Stimulated activated CD8-positive, alpha-beta memory T cell treated with anti-CD3 and anti-CD28 coated beads, Interleukin-7, amount 100 ng/mL, for 24 hours (primary cell): ENCODE results near the gene SLC29A2.
"Not testable (repeated sequence)": the region's sequence is repeated elsewhere in the genome, so short reads cannot be mapped to it uniquely, and the experiment has no call there.

Experiments used
- DNase-seq: peaks from one replicate; pipeline ENCODE4 v3.0.0-alpha.2; 2020; ENCODE audit warnings: low read depth

SLC29A2 gene

DNA sequence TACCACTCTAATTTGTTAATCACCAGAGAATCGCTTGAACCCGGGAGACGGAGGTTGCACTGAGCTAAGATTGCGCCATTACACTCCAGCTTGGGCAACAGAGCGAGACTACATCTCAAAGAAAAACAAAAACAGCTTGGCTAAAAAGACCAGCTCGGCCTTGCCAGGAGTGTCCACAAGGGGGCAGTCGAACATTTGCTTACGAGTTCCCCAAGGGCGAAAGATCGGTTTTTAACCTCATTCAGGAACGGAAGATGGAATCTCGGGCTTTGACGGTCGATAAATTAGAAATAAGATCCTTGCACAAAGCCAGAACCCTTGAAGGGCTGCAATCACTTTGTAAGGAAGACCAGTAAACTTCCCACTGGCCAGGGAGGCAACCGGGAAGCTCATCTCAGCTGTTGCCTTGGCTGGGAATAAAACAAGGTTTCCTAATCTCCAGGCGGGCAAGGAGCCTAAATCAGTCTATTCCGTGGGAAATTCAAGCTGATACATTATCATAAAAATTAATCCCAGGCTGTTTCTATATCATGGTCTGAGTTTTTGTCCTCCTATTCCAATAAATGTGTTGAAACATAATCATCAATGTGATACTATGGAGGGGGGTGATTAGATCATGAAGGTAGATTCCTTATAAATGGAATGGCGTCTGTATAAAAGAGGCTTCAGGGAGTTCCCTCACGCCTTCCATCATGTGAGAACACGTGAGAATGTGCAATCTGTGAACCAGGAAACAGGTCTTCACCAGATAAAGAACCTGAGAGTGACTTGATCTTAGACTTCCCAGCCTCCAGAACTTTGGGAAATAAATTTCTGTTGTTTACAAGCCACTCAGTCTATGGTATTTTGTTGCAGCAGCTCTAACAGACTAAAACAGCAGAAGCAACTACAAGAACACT, 14.9 kb upstream of the SLC29A2 start:
- DNase-seq: peak; percentile 81

DNA sequence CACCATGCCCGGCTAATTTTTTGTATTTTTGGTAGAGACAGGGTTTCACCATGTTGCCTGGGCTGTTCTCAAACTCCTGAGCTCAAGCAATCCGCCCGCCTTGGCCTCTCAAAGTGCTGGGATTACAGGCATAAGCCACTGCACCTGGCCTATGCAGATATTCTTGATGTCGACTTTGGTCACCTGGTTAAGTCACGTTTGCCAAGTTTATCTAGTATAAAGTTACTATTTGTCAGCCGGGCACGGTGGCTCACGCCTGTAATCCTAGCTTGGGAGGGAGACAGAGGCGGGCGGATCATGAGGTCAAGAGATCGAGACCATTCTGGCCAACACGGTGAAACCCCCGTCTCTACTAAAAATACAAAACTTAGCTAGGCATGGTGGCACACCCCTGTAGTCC, 12.8 kb upstream of the SLC29A2 start:
- DNase-seq: not testable (repeated sequence)

DNA sequence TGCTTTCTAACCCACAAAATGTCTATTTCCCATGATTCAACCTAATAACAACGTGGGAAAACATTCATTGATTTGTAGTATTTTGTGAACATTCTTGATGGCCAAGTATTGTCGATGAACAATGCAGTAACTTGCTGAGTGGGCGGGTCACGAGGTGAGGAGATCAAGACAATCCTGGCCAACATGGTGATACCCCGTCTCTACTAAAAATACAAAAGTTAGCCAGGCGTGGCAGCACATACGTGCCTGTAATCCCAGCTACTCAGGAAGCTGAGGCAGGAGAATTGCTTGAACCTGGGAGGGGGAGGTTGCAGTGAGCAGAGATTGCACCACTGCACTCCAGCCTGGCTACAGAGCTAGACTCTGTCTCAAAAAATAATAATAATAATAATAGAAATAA, 8.7 kb upstream of the SLC29A2 start:
- DNase-seq: not testable (repeated sequence)

DNA sequence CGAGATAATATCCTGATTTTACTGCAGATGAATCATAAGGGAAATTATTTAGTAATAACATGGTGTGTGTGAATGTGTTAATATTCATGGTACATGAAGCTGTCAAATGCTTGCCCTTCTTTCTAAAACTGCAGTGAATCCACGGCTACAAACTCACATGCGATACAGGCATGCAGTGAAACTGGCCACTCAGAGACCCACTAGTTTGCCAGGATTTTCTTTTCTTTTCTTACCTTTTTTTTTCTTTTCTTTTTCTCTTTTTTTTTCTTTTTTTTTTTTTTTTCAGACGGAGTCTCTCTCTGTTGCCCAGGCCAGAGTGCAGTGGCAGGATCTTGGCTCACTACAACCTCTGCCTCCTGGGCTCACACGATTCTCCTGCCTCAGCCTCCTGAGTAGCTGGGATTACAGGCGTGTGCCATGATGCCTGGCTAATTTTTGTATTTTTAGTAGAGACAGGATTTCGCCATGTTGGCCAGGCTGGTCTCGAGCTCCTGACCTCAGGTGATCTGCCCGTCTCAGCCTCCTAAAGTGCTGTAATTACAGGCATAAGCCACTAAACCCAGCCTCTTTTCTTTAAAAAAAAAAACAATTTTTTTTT, 2.2 kb upstream of the SLC29A2 start:
- not testable (repeated sequence) for DNase-seq

DNA sequence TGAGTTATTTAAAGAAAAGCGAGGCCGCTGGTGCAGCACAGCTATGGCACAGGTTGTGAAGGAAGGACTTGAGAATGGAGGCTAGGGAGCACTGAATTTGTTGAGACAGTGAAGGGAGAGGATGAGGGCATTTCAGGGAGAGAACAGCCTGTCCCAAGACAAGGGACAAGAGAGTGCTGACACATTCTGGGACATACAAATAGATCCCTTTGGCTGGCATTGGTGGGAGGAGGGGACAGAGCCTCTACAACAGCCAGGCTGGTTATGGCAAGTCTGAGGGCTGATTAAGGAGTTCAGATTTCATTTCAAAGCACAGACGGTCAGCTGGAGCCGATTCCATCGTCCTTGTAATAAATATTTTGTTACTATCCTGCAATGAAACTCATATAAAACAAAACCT, 1.7 kb upstream of the SLC29A2 start:
- DNase-seq: no peak

DNA sequence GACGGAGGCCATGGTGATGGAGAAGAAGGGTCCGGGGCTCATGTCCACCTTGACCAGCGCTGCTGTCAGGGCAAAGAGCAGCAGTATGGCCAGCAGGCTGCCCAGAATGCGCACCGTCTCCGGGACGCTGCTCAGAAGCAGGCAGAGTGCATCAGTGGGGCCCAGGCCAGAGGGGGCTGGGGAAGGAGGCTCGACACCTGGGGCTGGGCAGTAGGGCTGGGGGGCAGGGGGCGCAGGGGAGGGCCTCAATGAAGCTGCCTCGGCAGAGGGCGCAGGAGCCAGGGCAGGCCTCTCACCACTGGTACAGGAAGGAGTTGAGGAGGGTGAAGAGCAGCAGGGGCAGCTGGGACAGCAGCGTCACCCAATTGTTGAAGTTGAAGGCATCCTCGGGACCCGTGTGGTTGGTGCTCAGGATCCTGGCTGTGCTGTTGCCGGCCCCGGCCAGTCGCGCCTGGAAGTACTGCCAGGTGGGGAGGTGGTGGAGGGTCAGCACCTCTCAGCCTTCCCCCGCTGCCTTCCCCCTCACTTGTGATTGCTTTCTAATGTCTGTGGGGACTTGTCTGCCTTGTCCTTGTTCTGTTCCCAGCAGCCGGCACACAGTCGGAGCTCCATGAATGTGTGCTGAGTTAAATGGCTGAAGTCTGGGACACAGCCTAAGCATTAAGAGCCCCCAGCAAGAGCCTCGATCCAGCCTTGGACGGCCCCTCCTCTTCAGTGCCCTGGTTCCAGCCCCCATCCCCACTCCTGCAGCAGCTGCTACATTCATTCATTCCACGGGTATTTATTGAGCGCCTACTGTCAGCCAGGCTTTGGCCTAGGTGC, 2.3 kb downstream of the SLC29A2 start:
- no peak for DNase-seq

DNA sequence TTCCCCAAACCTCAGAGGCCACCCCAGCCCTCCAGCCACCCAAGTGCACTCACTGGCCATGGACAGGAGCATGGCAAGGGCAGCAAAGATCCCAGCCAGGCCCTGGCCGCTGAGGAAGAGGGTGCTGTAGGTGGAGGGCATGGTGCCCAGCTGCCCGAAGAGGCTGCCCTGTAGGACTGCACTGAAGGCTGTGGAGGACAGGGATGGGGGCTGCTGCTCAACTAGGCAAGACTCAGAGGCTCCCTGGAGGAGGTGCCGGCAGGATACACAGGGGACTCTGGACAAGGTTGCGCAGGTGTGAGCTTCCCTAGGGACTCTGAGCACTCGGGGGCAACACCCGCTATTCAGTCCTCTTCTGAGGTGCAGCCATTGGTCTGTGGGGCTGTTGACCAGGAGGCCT, 3.1 kb downstream of the SLC29A2 start:
- DNase-seq: no peak

DNA sequence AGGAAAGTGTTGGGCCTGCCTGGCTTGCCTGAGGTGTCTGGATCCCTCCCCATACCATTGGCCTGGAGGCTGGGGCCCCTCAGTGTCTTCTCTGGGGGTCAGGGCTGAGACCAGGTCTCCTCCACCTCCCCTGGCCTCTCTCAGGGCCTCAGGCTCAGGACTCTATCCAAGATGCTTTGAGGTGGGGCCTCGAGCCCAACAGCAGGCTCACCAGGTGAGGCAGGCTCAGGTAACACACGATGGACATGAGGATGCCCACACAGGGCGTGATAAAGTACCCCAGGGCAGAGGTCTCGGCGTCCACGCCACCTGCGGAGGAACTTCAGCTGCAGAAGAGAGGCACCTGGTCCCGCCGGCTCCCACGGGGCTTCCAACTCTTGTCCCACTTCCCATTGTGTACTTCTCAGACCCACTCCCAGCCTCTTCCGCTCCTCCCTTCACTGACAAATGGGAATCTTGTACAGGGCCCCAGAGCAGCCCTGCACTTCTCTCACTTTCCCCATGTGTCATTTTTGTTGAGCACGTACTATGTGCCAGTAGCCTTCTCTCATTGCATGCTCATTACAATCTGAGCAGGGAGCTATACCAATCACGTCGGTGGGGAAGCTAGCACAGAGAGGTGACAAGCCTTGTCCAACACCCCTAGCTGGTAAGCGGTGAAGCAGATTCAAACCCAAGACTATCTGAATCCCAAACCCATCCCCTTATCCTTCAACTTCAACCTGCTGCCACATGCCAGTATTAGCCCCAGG, 3.8 kb downstream of the SLC29A2 start:
- no peak for DNase-seq

DNA sequence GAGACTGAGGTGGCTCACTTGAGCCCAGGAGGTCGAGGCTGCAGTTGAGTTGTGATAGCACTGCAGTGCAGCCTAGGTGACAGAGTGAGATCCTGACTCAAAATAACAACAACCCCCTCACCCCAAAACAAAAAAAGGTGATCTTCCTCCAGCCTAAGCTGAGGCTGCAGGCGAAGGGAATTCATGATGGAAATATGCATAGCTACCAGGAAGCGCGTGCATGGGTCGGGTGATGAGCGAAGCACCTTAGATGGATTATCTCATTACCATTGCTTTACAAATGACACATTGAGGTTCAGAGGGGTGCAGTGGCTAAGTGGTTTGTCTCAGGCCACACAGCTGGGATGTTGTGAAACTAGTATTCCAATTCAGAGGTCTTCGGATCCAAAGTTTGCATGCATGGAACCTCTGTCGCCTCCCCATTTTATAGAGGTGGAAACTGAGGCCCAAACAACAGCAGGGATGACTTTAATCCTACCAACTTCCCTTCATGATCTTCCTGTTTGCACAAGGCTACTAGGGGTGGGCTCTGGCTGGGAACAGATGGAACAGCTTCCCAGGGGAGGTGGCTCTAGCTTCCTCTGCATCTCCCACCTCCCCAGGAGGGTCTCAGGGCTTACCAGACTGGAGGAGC, 4.6 kb downstream of the SLC29A2 start:
- no peak for DNase-seq

DNA sequence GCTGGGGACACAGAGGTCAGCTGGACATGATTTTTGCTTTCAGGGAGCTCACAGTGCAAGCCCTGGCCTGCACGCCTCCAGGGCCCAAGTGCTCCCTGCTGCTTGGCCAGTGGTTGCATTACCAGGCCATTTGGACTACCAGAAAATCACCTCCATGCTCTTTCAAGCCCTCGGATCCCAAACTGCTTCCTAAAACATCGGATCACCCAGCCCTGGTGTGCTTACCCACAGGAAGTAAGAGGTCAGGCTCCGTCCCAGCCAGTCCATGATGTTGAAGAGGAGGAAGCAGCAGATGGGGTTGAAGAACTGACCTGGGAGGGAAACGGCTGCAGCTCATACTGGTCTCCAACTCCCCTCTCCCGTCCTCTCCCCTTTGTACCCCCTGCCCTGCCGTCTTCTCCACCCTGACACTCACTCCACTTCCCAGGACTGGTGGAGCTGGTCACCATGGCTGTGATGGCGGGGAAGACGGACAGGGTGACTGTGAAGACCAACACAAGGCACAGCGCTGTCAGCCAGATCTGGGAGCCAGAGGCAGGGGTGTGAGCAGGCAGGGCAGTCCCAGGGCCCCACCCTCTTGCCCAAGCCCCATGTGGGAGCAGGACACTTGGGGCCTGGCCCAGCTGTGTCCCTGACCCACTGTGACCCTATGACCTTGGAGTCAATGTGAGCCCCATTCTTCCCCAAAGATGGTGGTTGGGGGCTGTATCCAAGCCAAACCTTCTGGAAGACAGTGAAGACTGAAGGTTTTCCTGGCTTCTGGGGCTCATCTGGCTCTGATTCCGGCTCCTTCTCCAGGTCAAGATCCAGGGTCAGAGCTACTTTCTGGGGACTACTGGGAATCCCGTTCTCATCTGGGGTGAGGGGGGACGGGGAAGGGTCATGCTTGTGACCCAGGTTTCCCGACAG, 5.6 kb downstream of the SLC29A2 start:
- no peak for DNase-seq

DNA sequence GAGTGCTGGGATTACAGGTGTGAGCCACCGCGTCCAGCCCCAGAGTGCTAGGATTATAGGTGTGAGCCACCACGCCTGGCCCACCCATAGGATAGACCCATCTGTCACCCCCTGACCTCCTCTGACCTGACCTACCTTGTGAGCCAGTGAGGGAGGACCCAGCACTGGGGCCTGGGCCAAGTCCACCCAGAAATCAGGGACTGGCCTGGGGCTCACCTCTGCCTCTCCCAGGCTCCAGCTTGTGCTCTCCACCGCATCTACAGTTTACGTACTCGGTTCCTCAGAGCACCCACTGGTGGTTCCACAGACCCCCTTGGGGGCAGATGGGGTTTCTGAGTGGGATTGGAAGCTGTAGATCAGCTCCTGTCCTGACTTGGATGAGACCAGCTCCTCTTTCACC, 6.4 kb downstream of the SLC29A2 start:
- no peak for DNase-seq

DNA sequence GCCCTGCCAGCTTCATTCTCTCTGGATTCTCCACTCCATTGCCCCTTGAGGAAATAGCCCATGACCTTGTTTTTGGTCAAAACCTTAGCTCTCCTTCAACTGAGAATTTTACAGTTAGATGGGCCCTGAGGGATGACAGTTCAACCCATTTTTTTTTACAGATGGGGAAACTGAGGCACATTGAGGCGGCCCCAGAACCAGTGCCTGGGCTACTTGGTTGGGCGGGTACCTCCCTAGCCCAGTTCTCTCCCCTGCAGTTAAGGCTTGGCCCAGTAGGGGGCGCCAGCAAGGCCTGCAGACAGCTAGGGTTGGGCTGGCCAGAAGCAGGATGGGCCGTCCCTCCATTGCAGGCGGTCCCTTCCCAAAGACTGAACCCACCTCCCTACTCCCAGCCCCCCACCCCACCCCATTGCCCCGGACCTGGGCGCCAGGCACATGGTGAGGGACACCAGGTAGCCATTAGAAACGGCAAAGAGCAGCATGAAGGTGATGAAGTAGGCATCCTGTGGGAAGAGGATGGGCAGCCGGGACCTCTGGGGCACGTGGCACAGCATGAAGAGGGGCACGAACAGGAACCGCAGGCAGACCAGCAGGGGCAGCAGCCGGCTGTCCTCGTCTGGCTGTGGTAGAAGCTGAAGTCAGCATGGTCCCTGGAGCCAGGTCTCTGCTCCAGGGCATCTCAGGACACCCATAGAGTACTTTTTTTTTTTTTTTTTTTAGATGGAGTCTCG, 7.6 kb downstream of the SLC29A2 start:
- DNase-seq: peak; percentile 65

DNA sequence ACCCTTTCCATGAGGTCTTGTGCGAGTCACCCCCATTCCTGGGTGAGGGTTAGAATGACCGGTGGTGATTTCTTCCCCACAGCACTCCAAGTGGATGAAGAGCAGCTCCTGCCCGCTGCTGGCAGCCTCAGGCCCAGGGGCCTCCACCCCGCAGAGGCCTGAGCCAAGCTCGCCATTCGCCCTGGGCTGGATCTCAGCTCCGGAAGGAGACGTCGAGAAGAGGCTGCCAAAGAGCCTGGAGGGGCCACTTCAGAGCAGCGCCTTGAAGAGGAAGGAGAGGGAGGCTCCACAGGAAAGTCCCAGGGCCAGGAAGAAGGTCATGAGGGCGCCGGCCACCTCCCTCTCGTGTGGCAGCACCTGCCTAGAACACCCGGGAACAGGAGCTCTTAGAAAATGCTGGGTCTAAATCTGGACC, 8.4 kb downstream of the SLC29A2 start:
- DNase-seq: no peak

DNA sequence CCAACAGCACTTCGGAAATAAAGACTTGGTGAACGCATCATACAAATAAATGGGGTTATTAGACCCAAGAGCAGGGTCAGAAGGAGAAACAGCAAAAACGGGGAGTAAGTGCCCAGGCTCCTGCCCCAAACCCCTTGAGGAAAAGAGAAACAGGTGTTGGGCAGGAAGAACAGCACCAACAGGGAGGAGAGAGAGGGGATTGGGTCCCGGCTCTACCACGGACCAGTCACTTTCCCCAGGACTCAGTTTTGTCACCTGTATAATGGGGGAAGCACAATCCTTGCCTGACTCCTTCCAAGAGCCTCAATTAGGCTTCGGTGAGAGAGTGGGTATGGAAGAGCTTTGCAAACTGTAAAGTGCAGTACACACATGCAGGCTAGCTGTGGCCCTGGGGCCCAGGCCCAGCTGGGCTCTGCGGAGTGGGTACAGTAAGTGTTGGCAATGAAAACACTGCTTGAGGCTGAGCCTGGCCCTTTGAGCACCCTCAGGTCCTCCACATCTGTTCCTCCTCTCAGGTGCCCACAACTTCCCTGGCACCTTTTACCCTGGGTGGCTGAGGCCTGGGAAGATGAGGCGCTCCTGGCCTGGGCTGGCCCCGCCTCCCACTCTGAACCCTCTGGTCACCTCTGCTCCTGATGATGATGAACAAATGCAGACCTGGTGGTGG, 8.9 kb downstream of the SLC29A2 start:
- no peak for DNase-seq

DNA sequence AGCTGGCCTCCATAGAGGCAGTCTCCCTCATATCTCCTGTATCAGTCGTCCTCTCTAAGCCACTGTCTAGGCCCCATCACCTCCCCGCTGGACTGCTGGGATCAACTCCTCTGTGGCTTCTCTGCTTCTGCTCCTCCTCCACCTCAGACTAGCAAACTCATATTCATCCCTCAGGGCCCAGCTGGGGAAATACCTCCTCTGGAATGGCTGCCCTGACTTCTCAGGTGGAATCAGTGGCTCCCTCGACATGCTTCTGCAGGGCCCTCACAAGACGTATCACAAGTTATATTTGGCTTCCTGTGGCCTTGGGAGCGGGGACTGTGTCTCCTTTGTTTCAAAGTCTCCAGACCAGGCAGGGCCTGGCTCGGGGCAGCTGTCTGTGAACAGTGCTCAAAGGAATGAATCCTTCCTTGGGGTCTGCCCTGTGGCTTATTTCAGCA, 10.0 kb downstream of the SLC29A2 start:
- no peak for DNase-seq

DNA sequence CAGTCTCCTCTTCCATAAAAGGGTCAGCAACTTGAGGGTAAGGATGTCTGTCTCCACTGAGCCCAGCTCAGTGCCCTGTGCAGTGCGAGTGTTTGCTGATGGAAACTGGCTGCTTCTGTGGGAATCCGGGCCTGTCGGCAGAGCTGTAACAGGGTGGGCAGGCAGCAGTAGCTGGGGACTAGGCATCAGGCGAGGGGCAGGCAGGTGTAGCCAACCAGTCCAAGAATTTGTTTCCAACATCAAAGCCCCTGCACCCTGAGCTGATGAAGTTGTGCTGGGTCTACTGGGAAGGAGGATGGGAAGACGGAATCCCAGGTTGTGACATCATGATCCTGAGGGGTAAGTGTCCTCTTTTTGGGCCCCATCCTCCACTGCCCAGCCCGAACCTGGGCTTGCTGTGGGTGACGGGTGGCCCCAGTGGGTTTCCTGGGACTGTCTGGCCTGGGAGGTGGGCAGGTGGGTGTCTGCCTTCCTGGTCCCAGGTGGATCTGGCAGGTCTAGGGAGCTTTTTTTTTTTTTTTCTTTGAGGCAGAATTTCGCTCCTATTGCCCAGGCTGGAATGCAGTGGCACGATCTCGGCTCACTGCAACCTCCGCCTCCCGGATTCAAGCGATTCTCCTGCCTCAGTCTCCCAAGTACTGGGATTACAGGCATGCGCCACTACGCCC, 11.0 kb downstream of the SLC29A2 start:
- DNase-seq: no peak

DNA sequence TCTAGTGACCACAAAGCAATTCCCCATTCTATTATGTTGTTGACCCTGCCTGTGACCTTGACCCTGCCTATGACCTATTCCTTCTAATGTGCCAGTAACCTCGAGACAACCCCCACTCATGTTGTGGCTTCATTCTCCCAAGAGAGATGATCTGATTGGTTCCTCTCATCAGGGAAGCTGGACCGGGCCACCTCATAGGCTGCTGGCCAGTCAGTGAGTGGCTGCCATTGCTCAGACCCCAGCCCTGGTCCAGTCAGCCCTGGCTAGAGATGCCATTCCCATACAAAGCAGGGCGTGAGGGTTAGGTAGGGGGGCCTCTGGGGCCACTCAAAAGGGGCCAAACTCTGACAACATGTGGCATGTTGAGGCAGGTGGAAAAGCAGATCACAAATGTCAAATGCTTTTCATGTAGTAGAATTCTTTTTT, 11.9 kb downstream of the SLC29A2 start:
- no peak for DNase-seq

DNA sequence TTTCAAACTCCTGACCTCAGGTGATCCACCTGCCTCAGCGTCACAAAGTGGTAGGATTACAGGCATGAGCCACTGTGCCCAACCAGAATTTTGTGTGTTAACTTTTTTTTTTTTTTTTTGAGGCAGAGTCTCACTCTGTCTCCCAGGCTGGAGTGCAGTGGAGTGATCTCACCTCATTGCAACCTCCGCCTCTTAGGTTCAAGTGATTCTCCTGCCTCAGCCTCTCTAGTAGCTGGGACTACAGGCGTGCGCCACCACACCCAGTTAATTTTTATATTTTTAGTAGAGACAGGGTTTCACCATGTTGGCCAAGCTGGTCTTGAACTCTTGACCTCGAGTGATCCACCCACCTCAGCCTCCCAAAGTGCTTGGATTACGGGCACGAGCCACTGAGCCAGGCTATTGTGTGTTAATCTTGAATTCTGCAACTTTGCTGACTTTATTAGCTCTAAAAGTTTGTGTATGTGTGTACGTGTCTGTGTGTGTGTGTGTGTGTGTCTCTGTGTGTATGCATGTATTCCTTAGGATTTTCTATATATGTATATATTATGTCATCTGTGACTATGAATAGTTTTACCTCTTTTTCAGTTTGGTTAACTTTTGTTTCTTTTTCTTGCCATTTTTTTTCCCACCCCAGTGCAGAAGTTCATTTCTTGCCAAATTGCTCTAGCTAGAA, 20.9 kb downstream of the SLC29A2 start:
- not testable (repeated sequence) for DNase-seq
